Peyer's patch (tissue), 4 donors: ENCODE measurements around the gene ACD.

Experiments used
- CTCF ChIP-seq, 6 experiments: fragments of 450-650 bp in 4 of 6; fragments of 200-600 bp in 2 of 6; sonication (generic) in 1 of 6; IDR thresholded peaks; one replicate each; pipeline ENCODE4 v1.5.1; 2017 to 2019; ENCODE audit warnings: antibody characterized with exemption in 6 of 6, mild to moderate bottlenecking in 3 of 6, moderate library complexity in 1 of 6
- POLR2A ChIP-seq, 2 donors: fragments of 450-650 bp; IDR thresholded peaks; one replicate each; pipeline ENCODE4 v1.5.1; 2017; ENCODE audit warnings: antibody characterized with exemption in 2 of 2, mild to moderate bottlenecking in 2 of 2, moderate library complexity in 2 of 2

- TF ChIP-seq CTCF (IDR thresholded peaks at IDR 0.05) (no peak), POLR2A (IDR thresholded peaks at IDR 0.05) (no peak)
These were observed 23.7 kb upstream of the ACD start for GRCh38 chr16:67683767-67684166.
